ENCODE measurements around the gene GNAI3. TPM values are rescaled to one million over a fixed set of nuclear protein-coding genes. Genes with fewer than 3 reads are reported as not detected.

GNAI3 gene
- 18.4 and 22.9 TPM in 2 replicates for total RNA-seq

DNA sequence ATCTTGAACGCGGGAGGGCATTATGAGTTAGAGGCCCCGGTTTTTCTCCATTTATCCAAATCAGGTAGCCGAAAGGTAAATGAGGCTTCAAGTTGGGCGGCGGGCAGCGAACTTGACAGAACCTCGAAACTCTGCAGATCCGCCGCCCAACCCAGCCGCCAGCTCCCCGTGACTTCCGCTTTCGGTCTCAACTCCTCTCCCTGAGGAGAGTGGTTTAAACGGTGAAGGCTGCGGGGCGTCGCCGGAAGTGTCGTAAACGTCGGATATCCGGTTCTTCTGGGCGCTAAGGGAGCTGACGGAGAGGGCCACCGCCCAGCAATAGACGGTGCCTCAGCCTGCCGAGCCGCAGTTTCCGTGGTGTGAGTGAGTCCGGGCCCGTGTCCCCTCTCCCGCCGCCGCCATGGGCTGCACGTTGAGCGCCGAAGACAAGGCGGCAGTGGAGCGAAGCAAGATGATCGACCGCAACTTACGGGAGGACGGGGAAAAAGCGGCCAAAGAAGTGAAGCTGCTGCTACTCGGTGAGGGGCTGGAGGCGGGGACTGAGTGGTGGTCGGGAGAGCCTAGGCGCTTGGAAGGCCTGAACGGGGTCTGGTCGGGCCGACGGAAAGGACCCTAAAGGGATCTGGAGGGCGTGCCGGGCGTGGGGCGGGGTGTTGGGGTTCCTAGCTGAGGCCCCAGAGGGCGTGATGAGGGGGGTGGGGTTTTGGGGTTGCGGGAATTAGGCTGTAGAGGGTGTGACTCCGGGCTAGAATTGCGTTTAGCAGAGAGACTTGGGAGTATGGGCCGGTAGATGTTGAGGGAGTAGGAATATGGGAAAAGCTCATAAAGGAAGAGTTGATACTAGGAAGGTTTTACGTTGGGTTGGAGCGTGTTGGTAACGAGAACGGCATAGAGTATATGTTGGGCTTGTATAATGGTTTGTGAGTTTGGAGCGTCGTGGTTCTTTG, at the start of gene GNAI3:
GNAI3 (plus strand) TSS at position 295 of the 947 bp plus-strand sequence; CDS start at position 401, 106 bp downstream.

DNA sequence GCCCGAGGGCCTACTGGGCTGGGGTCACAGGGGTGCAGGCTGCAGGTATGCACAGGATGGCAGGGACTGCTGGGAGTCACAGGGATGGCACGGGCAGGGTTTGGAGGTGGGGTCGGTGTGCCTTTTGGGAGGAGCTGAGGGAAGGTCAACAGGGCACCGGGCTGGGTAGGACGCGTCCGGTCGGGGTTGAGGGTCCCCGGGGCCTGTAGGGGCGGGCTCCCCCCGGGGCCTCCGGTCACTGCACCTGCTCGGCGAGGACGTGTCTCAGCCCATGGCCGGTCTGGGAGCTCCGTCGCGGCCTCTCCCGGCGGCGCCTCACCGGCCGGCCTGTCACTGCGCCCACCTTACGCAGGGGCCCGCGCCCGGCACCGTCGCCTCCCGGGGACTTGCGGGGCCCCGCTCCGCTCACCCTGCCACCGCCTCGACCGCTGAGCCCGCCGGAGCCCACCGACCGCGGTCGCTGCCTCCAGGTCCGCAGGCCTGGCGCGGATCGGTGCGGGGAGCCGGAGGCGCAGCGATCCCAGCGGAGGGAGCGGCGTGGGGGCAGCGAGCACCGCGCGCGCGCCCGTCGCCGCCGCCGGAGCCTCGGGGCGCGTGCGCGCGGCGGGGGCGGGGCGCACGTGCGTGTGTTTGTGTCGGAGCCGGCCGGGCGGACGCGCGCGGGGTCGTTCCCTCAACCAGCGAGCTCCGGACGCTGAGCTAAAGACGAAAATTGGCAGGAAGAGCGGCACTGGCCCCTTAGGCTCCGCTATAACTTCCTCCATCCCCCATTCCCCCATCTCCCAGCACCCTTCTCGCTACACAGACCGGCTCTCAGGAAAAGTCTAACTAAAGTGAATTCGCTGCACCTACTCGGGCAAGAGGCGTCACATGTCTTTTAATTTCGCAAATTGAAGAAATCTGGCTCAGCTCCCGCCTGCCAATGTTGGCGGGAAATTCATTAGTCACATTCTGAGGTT, 39.0 kb upstream of the GNAI3 start, which contains the start of gene AMIGO1:
AMIGO1 (minus strand) TSS at position 552 of the 959 bp plus-strand sequence. CDS start 815 bp downstream, outside the sequence.

DNA sequence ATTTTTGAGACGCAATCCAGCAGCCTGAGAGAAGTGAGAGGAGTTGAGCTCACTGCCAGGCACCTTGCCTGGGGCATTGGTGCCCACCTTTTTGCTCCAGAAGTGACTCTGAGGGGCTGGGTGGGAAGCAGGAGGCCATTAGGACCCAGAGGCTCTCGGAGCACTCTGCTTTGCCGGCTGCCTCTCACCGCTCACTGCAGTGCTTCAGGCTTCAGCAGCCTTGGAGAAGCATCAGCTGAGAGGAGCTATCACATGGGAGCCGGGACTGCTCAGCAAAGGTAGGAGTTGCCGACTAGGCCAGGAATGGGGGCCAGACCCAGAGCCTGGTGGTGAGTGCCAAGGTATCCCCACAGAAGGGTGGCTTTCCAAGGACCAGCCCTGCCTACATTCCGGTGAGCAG, 8.7 kb upstream of the GNAI3 start, which contains the start of gene GPR61:
GPR61 (plus strand) TSS at position 197 of the 400 bp plus-strand sequence. CDS start 3,151 bp downstream, outside the sequence.

DNA sequence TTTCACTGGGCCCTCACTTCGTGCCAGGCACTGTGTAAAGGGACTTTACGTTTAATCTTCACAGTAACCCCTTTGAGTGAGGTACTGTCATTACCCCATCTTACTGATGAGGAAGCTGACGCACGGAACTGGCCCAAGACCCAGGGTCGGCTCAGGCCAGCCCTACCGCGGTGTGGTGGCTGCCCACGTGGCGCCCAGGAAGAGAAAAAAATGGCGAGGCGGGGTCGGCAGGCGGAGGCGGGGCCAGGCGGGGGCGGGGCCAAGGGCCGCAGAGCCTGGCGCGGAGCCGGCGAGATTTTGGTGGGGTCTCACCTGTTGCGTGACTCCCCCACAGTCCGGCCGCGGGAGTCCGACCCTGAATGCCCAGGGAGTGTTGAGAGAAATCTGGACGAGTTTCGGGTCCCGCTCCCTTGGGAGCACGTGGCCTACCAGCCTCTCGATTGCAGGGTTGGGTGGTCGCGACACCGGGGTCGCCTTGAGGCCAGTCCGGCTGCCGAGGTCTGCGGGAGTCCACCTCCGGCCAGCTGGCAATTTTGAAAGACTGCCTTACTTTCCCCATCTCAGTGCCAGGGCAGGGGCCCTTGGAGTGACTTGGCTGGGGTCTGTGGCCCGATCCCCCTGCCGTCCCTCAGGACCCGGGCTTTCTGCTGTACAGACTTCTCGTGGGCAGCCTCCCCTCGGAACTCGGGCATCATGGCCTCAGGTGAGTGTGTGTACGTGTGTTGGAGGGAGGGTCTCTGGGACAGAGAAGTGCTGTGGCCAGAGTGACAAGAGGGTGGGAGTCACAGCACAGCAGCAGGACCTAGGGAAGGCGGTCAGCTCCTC, 71.4 kb downstream of the GNAI3 start, which contains the start of the genes AMPD2 and GNAT2:
AMPD2 (plus strand) TSS at position 262 of the 825 bp plus-strand sequence. CDS start 1,339 bp downstream, outside the sequence.
GNAT2 (minus strand) TSS at position 41 of the 825 bp plus-strand sequence. CDS start 6,746 bp downstream, outside the sequence.

DNA sequence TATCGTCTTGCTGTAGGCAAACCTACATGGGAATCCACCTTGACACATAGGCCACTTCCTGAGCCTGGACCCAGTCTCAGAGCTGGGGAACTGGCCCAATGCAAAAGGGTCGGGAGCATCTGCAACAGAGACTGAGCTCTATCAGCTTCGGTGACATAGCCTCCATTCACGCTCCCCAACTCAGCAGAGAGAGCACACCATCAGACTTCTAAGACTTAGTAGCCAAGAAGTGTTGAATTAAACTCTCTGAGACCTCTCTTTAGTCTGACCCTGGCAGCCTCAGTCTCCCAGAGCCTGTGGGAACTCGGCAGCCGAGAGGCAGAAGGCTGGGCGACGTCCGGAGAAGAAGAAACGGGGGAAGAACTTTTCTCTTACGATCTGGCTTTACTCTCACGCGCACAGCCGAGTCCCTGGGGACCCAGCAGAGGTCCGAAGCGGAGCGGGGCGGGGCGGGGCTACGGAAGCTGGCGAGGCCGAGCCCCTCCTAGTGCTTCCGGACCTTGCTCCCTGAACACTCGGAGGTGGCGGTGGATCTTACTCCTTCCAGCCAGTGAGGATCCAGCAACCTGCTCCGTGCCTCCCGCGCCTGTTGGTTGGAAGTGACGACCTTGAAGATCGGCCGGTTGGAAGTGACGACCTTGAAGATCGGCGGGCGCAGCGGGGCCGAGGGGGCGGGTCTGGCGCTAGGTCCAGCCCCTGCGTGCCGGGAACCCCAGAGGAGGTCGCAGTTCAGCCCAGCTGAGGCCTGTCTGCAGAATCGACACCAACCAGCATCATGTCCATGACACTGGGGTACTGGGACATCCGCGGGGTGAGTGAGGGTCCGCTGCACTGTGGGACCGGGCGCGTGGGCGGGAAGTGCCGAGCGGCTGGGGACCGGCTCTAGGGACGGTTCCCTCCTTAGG, 107.5 kb downstream of the GNAI3 start, which contains the start of gene GSTM4:
GSTM4 (plus strand) TSS at position 485 of the 905 bp plus-strand sequence; CDS start at position 776, 291 bp downstream.

DNA sequence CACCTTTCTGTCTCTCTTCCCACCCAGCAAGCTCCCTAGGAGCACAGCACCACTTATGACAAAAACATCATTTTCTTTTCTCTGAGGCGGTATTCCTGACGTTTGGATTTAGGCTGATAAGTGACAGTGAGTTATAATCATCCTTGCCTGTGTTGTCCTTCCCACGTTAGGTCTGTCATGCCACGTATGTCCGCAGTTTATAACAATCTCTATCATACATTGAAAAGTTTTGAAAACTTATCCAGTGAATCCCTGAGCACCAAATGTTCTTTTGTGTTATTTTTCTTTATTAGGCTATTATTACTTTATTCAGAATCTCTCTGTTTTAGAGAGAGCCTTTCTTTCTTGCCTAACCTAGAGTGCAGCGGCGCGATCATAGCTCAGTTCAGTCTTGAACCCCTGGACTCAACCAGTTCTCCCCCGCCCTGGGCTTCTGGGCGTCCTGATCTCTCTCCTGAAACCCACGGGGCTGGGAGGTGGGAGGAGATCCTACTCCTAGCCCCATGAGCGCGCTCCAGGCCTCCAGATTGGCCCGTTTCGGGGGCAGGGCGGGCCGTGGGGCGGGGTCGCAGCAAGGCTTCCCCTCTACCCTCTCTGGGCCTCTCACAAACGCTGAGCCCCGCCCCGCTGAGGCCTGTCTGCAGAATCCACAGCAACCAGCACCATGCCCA, 119.2 kb downstream of the GNAI3 start, which contains the start of gene GSTM2:
GSTM2 (plus strand) TSS at position 606 of the 671 bp plus-strand sequence; CDS start at position 665, 59 bp downstream.

Other genes starting within 250 kb of the GNAI3 start
- gene MYBPHL, start 241.6 kb upstream of the GNAI3 start, total RNA-seq: not detected in 2 replicates
- gene SORT1, start 150.7 kb upstream of the GNAI3 start, total RNA-seq: 27.0 and 44.0 TPM in 2 replicates
- 53.2 and 54.2 TPM in 2 replicates for gene PSMA5, start 122.2 kb upstream of the GNAI3 start, total RNA-seq
- under 0.01 TPM in 1 of 2 replicates, not detected in the other for gene SYPL2, start 82.1 kb upstream of the GNAI3 start, total RNA-seq
- gene ATXN7L2, start 64.7 kb upstream of the GNAI3 start, total RNA-seq: 1.2 and 1.9 TPM in 2 replicates
- gene CYB561D1, start 54.5 kb upstream of the GNAI3 start, total RNA-seq: 5.9 and 6.0 TPM in 2 replicates
- 1.0 and 2.1 TPM in 2 replicates for gene AMIGO1, start 38.9 kb upstream of the GNAI3 start, total RNA-seq
- gene GPR61, start 8.7 kb upstream of the GNAI3 start, total RNA-seq: 0.59 TPM in 1 of 2 replicates, not detected in the other
- gene GNAT2, start 71.0 kb downstream of the GNAI3 start, total RNA-seq: 0.09 TPM in 1 of 2 replicates, not detected in the other
- 83.7 and 116 TPM in 2 replicates for gene AMPD2, start 71.2 kb downstream of the GNAI3 start, total RNA-seq
- gene GSTM4, start 107.5 kb downstream of the GNAI3 start, total RNA-seq: 5.8 and 13.7 TPM in 2 replicates
- 18.1 and 20.8 TPM in 2 replicates for gene GSTM2, start 119.4 kb downstream of the GNAI3 start, total RNA-seq
- 0.51 and 9.8 TPM in 2 replicates for gene GSTM1, start 139.2 kb downstream of the GNAI3 start, total RNA-seq
- 1.8 and 2.3 TPM in 2 replicates for gene GSTM5, start 163.6 kb downstream of the GNAI3 start, total RNA-seq
- gene GSTM3, start 192.4 kb downstream of the GNAI3 start, total RNA-seq: 24.3 and 138 TPM in 2 replicates
- not detected in 2 replicates for gene EPS8L3, start 215.3 kb downstream of the GNAI3 start, total RNA-seq